ENCODE data around the gene EP400.

- no peak for TF ChIP-seq CTCF (IDR thresholded peaks at IDR 0.05; ENCODE audit: low read length)
- no peak for TF ChIP-seq EZH2 (IDR thresholded peaks at IDR 0.05; ENCODE audit: borderline replicate concordance, low read length)
Observed at GRCh38 chr12:131959641-131960589, 10.2 kb downstream of the EP400 start.
